Neural progenitor cell (in vitro differentiated cells): ENCODE data around the gene ALG6. TPM values are rescaled to one million over a fixed set of nuclear protein-coding genes. Genes with fewer than 3 reads are reported as not detected.
A peak's percentile ranks its signal among the peaks of the same experiment; 100 is the strongest.

Experiments
- DNase-seq: peaks from one replicate; pipeline ENCODE4 v3.0.0-alpha.2; 2016; ENCODE audit warnings: low spot score
- H2AFZ ChIP-seq: fragments of 200-600 bp; sonication (generic); replicated peaks from 2 replicates; pipeline ENCODE4 v1.6.1; 2016; ENCODE audit warnings: antibody characterized with exemption
- H3F3A ChIP-seq: fragments of 200-600 bp; sonication (generic); 2 replicates; pipeline ENCODE4 v1.6.1; 2016; ENCODE audit warnings: antibody characterized with exemption, low read depth
- H3K27ac ChIP-seq: fragments of 200-600 bp; sonication (generic); 2 replicates; pipeline ENCODE4 v1.5.1; 2016; ENCODE audit warnings: mild to moderate bottlenecking
- H3K27me3 ChIP-seq: fragments of 200-600 bp; sonication (generic); 2 replicates; pipeline ENCODE4 v1.6.1; 2016; ENCODE audit warnings: mild to moderate bottlenecking, moderate library complexity
- H3K36me3 ChIP-seq: fragments of 200-600 bp; sonication (generic); 2 replicates; pipeline ENCODE4 v1.5.1; 2016
- H3K4me1 ChIP-seq: fragments of 200-600 bp; sonication (generic); 2 replicates; pipeline ENCODE4 v1.6.1; 2016; ENCODE audit warnings: mixed run types
- H3K4me2 ChIP-seq: fragments of 200-600 bp; sonication (generic); 2 replicates; pipeline ENCODE4 v1.6.1; 2016
- H3K4me3 ChIP-seq: fragments of 200-600 bp; sonication (generic); 2 replicates; pipeline ENCODE4 v1.5.1; 2016
- H3K79me2 ChIP-seq: fragments of 200-600 bp; sonication (generic); 2 replicates; pipeline ENCODE4 v1.6.1; 2016; ENCODE audit warnings: low read depth
- H3K9ac ChIP-seq: fragments of 200-600 bp; sonication (generic); 2 replicates; pipeline ENCODE4 v1.6.1; 2016
- H3K9me3 ChIP-seq: fragments of 200-600 bp; sonication (generic); 2 replicates; pipeline ENCODE4 v1.5.1; 2016; ENCODE audit warnings: low read depth
- H4K20me1 ChIP-seq: fragments of 200-600 bp; sonication (generic); 2 replicates; pipeline ENCODE4 v1.6.1; 2016; ENCODE audit warnings: low read depth
- H3K27ac Mint-ChIP-seq: 3 replicates; pipeline ENCODE4 v1.8.0; 2021; ENCODE audit warnings: mixed read lengths
- H3K27me3 Mint-ChIP-seq: 2 replicates; pipeline ENCODE4 v1.8.0; 2022; ENCODE audit warnings: low read depth, mild to moderate bottlenecking, inconsistent platforms, moderate library complexity, mixed read lengths; ENCODE audit not compliant: insufficient read depth
- H3K36me3 Mint-ChIP-seq: 3 replicates; pipeline ENCODE4 v1.8.0; 2021; ENCODE audit warnings: mixed read lengths
- H3K4me1 Mint-ChIP-seq: 3 replicates; pipeline ENCODE4 v1.8.0; 2021; ENCODE audit warnings: mixed read lengths
- H3K4me3 Mint-ChIP-seq: 3 replicates; pipeline ENCODE4 v1.8.0; 2021; ENCODE audit warnings: mild to moderate bottlenecking, moderate library complexity, mixed read lengths
- H3K9me3 Mint-ChIP-seq: 3 replicates; pipeline ENCODE4 v1.8.0; 2020; ENCODE audit warnings: mixed read lengths
- EZH2 ChIP-seq: fragments of 200-600 bp; sonication (generic); IDR thresholded peaks from 2 replicates; pipeline ENCODE4 v1.6.1; 2017; ENCODE audit warnings: antibody characterized with exemption, mild to moderate bottlenecking, moderate library complexity
- EZH2phosphoT487 ChIP-seq: fragments of 200-600 bp; sonication (generic); IDR thresholded peaks from 2 replicates; pipeline ENCODE4 v1.6.1; 2017; ENCODE audit warnings: antibody characterized with exemption
- total RNA-seq: library from RNA; depleted of rRNA; stranded (reverse); fragments of >200 nt; gene quantifications from 2 replicates; pipeline ENCODE4 v1.2.3, GENCODE V29; 2015; ENCODE audit warnings: low replicate concordance
- TF ChIP-seq, protein P1 (sequence below): fragments of 200-600 bp; sonication (generic); IDR thresholded peaks from 2 replicates; pipeline ENCODE4 v1.5.1; 2017; ENCODE audit warnings: antibody characterized with exemption, mild to moderate bottlenecking

Gene ALG6
- total RNA-seq, 1 donor from 2014 or later: 41.7 TPM

GRCh38 chr1:63362073-63362472, 5.4 kb upstream of the ALG6 start:
- Histone ChIP-seq H3K9ac (no peak overlapping the region), H3K4me3 (no peak overlapping the region), H3K27me3 (peaks cover 11% of the 10 kb centered on the region), H4K20me1 (no peaks in the 10 kb centered on the region), H3K9me3 (no peaks in the 10 kb centered on the region), H3F3A (peaks cover 5% of the 10 kb centered on the region), H3K4me1 (no peaks in the 10 kb centered on the region), H2AFZ (no peak overlapping the region), H3K27ac (no peak overlapping the region), H3K79me2 (no peaks in the 10 kb centered on the region), H3K4me2 (no peak overlapping the region), H3K36me3 (no peaks in the 10 kb centered on the region)
- no peaks in the 10 kb centered on the region for H3K36me3 Mint-ChIP-seq
- H3K4me3 Mint-ChIP-seq: no peak overlapping the region
- peaks cover 5% of the 10 kb centered on the region for H3K4me1 Mint-ChIP-seq
- no peak for DNase-seq
- TF ChIP-seq EZH2phosphoT487 (no peak), EZH2 (no peak)
- TF ChIP-seq, protein P1, sequence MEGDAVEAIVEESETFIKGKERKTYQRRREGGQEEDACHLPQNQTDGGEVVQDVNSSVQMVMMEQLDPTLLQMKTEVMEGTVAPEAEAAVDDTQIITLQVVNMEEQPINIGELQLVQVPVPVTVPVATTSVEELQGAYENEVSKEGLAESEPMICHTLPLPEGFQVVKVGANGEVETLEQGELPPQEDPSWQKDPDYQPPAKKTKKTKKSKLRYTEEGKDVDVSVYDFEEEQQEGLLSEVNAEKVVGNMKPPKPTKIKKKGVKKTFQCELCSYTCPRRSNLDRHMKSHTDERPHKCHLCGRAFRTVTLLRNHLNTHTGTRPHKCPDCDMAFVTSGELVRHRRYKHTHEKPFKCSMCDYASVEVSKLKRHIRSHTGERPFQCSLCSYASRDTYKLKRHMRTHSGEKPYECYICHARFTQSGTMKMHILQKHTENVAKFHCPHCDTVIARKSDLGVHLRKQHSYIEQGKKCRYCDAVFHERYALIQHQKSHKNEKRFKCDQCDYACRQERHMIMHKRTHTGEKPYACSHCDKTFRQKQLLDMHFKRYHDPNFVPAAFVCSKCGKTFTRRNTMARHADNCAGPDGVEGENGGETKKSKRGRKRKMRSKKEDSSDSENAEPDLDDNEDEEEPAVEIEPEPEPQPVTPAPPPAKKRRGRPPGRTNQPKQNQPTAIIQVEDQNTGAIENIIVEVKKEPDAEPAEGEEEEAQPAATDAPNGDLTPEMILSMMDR: no peak
- H3K27me3 Mint-ChIP-seq: peaks cover 2% of the 10 kb centered on the region
- no peak overlapping the region for H3K27ac Mint-ChIP-seq
- no peaks in the 10 kb centered on the region for H3K9me3 Mint-ChIP-seq

GRCh38 chr1:63362578-63362977, 4.8 kb upstream of the ALG6 start:
- Mint-ChIP-seq H3K4me1 (peaks cover 6% of the 10 kb centered on the region), H3K4me3 (no peak overlapping the region), H3K27me3 (peaks cover 2% of the 10 kb centered on the region), H3K9me3 (no peaks in the 10 kb centered on the region), H3K36me3 (no peaks in the 10 kb centered on the region), H3K27ac (no peak overlapping the region)
- Histone ChIP-seq H3K9ac (no peak overlapping the region), H2AFZ (no peak overlapping the region), H4K20me1 (no peaks in the 10 kb centered on the region), H3K9me3 (no peaks in the 10 kb centered on the region), H3K4me2 (no peak overlapping the region), H3K79me2 (no peaks in the 10 kb centered on the region), H3F3A (peaks cover 6% of the 10 kb centered on the region), H3K27me3 (peaks cover 11% of the 10 kb centered on the region), H3K27ac (no peak overlapping the region), H3K4me1 (no peaks in the 10 kb centered on the region), H3K4me3 (no peak overlapping the region), H3K36me3 (no peaks in the 10 kb centered on the region)
- no peak for DNase-seq
- TF ChIP-seq EZH2 (no peak), EZH2phosphoT487 (no peak)
- TF ChIP-seq, protein P1: no peak

- Histone ChIP-seq H3K79me2 (no peaks in the 10 kb centered on the region), H3K4me2 (no peak overlapping the region), H4K20me1 (no peaks in the 10 kb centered on the region), H3K27me3 (peaks cover 11% of the 10 kb centered on the region), H3F3A (peaks cover 6% of the 10 kb centered on the region), H3K27ac (no peak overlapping the region), H2AFZ (no peak overlapping the region), H3K9me3 (no peaks in the 10 kb centered on the region), H3K4me3 (no peak overlapping the region), H3K9ac (no peak overlapping the region), H3K36me3 (no peaks in the 10 kb centered on the region), H3K4me1 (no peaks in the 10 kb centered on the region)
- H3K27ac Mint-ChIP-seq: no peak overlapping the region
- H3K4me1 Mint-ChIP-seq: peaks cover 9% of the 10 kb centered on the region
- H3K36me3 Mint-ChIP-seq: no peaks in the 10 kb centered on the region
- TF ChIP-seq EZH2phosphoT487: no peak
- no peak for TF ChIP-seq EZH2
- TF ChIP-seq, protein P1: no peak
- no peak overlapping the region for H3K4me3 Mint-ChIP-seq
- peaks cover 2% of the 10 kb centered on the region for H3K27me3 Mint-ChIP-seq
- no peak for DNase-seq
- no peaks in the 10 kb centered on the region for H3K9me3 Mint-ChIP-seq
Observed at GRCh38 chr1:63363014-63363413, 4.4 kb upstream of the ALG6 start.

GRCh38 chr1:63366908-63367214, 566 bp upstream of the ALG6 start:
- Mint-ChIP-seq H3K4me3 (peak overlapping the region; percentile 75), H3K27me3 (no peaks in the 10 kb centered on the region), H3K27ac (no peak overlapping the region), H3K36me3 (peaks cover 3% of the 10 kb centered on the region), H3K9me3 (no peaks in the 10 kb centered on the region), H3K4me1 (peaks cover 14% of the 10 kb centered on the region)
- H3F3A ChIP-seq: peaks cover 6% of the 10 kb centered on the region
- H3K36me3 ChIP-seq: no peaks in the 10 kb centered on the region
- TF ChIP-seq EZH2: no peak
- TF ChIP-seq EZH2phosphoT487: no peak
- TF ChIP-seq, protein P1: no peak
- peaks cover 13% of the 10 kb centered on the region for H3K79me2 ChIP-seq
- no peaks in the 10 kb centered on the region for H3K4me1 ChIP-seq
- H3K4me2 ChIP-seq: peak overlapping the region; percentile 70
- H3K4me3 ChIP-seq: peak overlapping the region; percentile 77
- H3K9me3 ChIP-seq: no peaks in the 10 kb centered on the region
- H3K27me3 ChIP-seq: peaks cover 11% of the 10 kb centered on the region
- H3K9ac ChIP-seq: no peak overlapping the region
- no peaks in the 10 kb centered on the region for H4K20me1 ChIP-seq
- no peak overlapping the region for H3K27ac ChIP-seq
- H2AFZ ChIP-seq: peak overlapping the region; percentile 89
- no peak for DNase-seq
